ENCODE data around the gene NCDN.

The NCDN gene

GRCh38 chr1:35554266-35555211 is 3.1 kb upstream of the NCDN start:
- DNase-seq, result peak in 1 of 3 experiments; percentile 67

- DNase-seq, result no peak
Measured at GRCh38 chr1:35555212-35555584, 2.4 kb upstream of the NCDN start.

GRCh38 chr1:35555601-35556477 is 1.8 kb upstream of the NCDN start:
- peak; percentile 19 to 96 (median 80) for DNase-seq

- DNase-seq, result peak in 1 of 3 experiments; percentile 49
Measured at GRCh38 chr1:35556484-35557117, 998 bp upstream of the NCDN start.

- peak; percentile 75 to 97 (median 75) for DNase-seq
Measured at GRCh38 chr1:35557118-35557610, 435 bp upstream of the NCDN start, which contains the start of gene KIAA0319L. Gene KIAA0319L, minus strand, starts transcription at chr1:35557403. Its CDS starts 2,912 bp downstream, at chr1:35554491.

GRCh38 chr1:35558374-35559316 is 1.0 kb downstream of the NCDN start:
- DNase-seq, result peak in 2 of 3 experiments; percentile 12 to 38

GRCh38 chr1:35559317-35559944 is 1.8 kb downstream of the NCDN start:
- no peak for DNase-seq

GRCh38 chr1:35560256-35561225 is 2.9 kb downstream of the NCDN start:
- DNase-seq, result no peak

- no peak for DNase-seq
Measured at GRCh38 chr1:35561297-35561971, 3.8 kb downstream of the NCDN start.

GRCh38 chr1:35561972-35562680 is 4.5 kb downstream of the NCDN start:
- no peak for DNase-seq

- no peak for DNase-seq
Measured at GRCh38 chr1:35563166-35563565, 5.6 kb downstream of the NCDN start.

- peak; percentile 59 to 87 (median 72) for DNase-seq
Measured at GRCh38 chr1:35564037-35564883, 6.7 kb downstream of the NCDN start.

- DNase-seq, result no peak
Measured at GRCh38 chr1:35564884-35565741, 7.5 kb downstream of the NCDN start.

- no peak for DNase-seq
Measured at GRCh38 chr1:35565742-35566133, 8.1 kb downstream of the NCDN start.

GRCh38 chr1:35567947-35568558 is 10.5 kb downstream of the NCDN start:
- no peak for DNase-seq

GRCh38 chr1:35568975-35569395 is 11.4 kb downstream of the NCDN start:
- peak; percentile 42 to 79 (median 43) for DNase-seq
